Measurements from ENCODE around the gene SPTBN2.

Gene SPTBN2

DNA sequence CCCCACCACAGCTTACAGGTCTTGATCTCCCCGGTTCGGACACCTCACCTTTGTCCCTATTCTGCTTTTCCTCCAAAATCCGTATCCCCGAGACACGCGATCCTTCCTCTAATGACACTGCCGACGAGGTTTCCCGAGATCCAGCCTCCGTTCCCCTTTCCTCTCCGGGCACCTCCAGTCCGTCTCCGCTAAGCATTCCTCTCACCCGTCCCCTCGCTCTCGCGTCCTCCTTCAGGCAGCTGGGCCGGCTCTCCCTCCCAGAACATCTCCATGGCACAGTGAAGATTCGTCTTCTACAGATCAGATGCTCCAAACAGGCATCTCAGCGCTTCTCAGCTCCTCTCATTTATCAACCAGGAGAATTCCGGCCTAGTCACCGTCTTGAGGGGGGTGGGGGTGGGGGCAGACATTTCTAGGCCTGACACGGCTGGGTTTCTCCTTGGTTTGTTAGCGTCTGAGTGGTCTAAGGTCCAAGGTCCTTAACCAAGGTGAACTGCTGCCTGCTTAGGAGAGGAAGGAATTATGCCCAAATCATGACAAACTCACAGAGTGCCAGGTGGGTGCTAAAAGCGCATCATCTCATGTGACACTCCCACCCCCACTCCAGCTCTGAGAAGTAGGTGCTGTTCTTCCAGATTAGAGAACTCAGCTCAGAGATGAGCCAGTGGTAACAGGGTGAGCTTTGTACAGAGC, at the start of gene SPTBN2:
TSS of gene SPTBN2 (minus strand) at position 524 of the 693 bp plus-strand sequence. CDS start 7,976 bp downstream, outside the sequence.
- DNase-seq (ENCODE audit: low read depth in 2 of 2): no peak

GRCh38 chr11:66768818-66769217, 39.8 kb upstream of the SPTBN2 start:
- no peak for DNase-seq (ENCODE audit: low read depth in 2 of 2)

GRCh38 chr11:66768088-66768521, 39.1 kb upstream of the SPTBN2 start:
- DNase-seq (ENCODE audit: low read depth in 2 of 2): peak in 1 of 2 experiments; percentile 4

DNA sequence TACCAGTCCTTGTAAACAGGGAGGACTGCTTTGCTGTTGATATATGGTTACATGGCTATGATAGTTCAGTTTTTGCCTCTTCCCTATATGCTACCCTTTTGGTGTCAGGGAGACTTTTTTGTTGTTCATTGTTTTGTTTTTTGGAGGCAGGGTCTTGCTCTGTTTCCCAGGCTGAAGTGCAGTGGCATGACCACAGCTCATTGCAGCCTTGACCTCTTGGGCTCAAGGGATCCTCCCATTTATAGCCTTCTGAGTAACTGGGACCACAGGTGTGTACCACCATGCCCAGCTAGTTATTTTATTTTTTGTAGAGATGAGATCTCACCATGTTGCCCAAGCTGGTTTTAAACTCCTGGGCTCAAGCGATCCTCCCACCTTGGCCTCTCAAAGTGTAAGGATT, 38.6 kb upstream of the SPTBN2 start:
- DNase-seq (ENCODE audit: low read depth in 2 of 2): no peak

- no peak for DNase-seq (ENCODE audit: low read depth in 2 of 2)
These were observed 37.7 kb upstream of the SPTBN2 start for GRCh38 chr11:66766681-66767080.

- DNase-seq (ENCODE audit: low read depth in 2 of 2): no peak
These were observed 33.1 kb upstream of the SPTBN2 start for GRCh38 chr11:66762088-66762487.

GRCh38 chr11:66752148-66752547, 23.1 kb upstream of the SPTBN2 start:
- DNase-seq (ENCODE audit: low read depth in 2 of 2): no peak

- no peak for DNase-seq (ENCODE audit: low read depth in 2 of 2)
These were observed 20.1 kb upstream of the SPTBN2 start for GRCh38 chr11:66749091-66749490.

GRCh38 chr11:66747480-66747879, 18.5 kb upstream of the SPTBN2 start:
- DNase-seq (ENCODE audit: low read depth in 2 of 2): no peak

DNA sequence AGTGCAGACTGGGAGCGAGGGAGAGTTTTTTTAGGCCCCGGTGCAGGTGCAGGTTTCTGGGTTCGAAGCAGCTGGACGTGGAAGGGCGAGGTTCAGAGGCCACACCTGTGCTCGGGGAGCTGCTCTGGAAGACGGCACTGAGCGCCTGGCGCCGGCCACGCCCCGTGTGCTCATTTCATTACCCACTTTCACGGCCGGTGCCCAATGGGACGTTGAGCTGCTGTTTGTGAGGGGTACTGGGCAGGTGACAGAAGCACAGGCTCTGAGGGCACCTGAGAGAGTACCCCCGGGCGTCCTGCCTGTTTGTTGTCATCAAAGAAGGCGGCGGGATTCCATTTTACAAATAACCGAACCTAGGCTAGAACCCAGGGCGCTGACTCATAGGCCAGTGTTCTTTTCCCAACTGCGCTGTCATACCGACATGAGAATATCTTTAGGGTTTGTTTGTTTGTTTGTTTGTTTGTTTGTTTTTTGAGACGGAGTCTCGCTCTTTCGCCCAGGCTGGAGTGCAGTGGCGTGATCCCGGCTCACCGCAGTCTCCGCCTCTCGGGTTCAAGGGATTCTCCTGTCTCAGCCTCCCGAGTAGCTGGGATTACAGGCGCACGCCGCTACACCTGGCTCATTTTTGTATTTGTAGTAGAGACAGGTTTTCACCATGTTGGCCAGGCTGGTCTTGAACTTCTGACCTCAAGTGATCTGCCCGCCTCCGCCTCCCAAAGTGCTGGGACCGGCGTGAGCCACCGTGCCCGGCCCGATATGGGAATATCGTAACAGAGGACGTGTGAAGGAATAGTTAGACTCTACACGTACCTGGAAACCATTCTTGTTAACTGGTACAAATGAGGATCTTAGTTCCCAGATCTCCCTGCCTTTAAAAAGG, 16.6 kb upstream of the SPTBN2 start:
- DNase-seq (ENCODE audit: low read depth in 2 of 2): no peak

- DNase-seq (ENCODE audit: low read depth in 2 of 2): peak; percentile 42 to 52
These were observed 15.7 kb upstream of the SPTBN2 start for GRCh38 chr11:66744485-66745355.

- no peak for DNase-seq (ENCODE audit: low read depth in 2 of 2)
These were observed 14.4 kb upstream of the SPTBN2 start for GRCh38 chr11:66743271-66743968.

DNA sequence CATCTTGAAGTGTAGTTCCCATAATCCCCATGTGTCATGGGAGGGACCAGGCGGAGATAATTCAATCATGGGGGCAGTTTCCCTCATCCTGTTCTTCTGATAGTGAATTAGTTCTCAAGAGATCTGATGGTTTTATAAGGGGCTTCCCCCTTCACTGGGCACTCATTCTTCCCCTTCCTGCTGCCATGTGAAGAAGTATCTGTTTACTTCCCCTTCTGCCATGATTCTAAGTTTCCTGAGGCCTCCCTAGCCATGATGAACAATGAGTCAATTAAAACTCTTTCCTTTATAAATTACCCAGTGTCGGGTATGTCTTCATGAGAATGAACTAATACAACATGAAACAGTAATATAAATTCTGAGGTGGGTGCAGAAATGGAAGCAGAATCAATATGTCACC, 12.1 kb upstream of the SPTBN2 start:
- no peak for DNase-seq (ENCODE audit: low read depth in 2 of 2)

GRCh38 chr11:66739983-66740382, 11.0 kb upstream of the SPTBN2 start:
- DNase-seq (ENCODE audit: low read depth in 2 of 2): no peak

GRCh38 chr11:66734215-66734614, 5.2 kb upstream of the SPTBN2 start:
- no peak for DNase-seq (ENCODE audit: low read depth in 2 of 2)

DNA sequence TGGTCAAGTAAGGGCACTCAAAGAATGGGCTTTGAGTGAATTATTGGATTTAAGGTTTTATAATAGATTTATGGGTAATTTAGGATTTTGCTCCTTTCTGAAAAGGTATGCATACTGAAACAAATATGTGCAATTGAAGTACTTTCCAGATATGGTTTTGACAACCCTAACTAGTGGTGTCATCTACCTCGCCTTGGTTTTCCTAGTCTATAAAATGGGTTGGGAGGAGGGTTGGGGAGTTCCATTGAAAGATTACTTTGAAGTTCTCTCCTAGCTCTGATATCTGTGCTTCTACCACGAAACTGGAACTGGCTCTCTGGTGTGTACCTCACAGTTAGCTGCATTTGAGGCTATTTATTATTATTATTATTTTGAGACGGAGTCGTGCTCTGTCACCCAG, 431 bp upstream of the SPTBN2 start:
- no peak for DNase-seq (ENCODE audit: low read depth in 2 of 2)

DNA sequence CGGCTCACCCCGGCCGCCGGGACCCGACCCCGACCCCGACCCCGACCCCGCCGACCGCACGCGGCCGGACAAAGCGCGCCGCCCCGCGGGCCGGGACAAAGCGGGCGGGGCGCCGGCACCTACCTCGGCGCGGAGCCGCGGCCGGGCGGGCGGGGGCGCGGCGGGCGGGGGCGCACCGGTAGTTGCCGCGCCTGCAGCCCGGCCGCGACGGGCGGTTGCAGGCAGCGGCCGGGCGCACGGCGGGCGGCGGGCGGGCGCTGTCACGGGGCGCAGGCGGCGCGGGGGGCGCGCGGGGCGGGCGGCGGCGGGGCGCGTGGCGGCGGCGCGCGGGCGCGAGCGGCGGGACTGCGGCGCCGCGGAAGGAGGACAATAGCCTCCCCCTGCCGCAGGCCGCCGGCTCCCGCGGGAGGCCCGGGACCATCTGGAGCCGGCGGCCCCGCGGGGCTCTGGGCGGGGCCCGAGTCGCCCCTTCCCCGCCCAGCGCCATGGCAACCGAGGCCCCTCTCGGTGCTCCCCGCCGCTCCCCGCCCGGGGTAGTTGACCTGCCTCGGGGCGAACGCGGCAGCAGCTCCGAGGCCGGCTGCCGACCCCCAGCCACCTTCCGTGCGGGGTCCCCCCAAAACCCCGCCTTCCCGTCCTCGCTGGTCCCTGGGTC, 851 bp downstream of the SPTBN2 start:
- DNase-seq (ENCODE audit: low read depth in 2 of 2): no peak

DNA sequence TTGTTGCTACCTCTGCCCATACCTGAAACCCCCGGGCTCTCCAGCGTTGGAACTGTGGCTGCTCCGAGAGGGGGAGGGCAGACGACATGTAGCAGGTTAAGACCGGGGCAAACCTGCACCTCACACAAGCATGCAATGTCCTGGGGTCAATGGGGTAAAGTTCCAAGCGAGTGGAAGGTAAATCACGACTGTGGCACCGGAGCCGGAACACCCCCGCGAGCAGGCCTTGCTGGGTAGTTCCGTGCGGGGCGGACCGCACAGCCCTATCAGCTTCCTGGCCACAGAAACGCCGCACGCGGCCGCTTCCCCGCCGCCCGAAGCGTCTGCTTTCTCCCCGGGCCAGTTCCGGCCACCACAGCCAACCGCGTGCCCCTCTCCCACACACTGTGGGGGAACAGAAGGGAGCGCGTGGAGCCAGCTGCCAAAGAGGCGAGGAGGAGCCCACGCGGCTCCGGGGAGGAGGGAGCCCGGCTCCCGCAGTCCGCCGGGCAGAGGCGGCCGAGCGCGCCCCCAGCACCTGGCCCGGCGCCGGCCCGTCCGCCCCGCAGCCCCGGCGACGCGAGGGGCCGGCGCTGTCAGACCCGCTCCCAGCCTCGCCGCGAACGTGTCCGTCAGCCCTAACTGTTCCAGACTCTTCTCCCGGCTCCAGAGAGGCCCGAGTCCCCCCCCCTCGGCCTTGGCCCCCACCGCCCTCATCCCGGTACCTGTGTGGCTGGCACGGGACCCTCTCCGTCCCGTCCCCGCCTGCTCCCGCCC, 1.6 kb downstream of the SPTBN2 start:
- DNase-seq (ENCODE audit: low read depth in 2 of 2): no peak

DNA sequence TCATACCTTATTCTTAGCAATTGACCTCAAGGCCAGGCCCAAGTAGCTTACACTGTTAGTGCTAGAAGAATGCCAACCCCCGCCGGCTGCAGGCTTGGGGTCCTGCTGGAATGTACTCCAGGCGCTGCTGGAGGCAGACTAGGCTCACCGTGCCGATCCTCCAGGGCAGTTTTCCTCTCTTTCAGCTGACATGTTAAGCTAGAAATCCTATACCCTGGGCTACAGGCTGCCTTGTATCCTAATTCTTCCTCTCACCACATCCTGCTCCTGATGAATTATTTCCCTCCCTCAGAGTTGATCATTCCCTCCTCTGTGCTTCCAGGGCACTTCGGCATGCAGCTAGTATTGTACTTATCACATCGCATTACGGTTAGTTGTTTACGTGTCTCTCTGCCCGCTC, 3.4 kb downstream of the SPTBN2 start:
- DNase-seq (ENCODE audit: low read depth in 2 of 2): peak; percentile 31 to 37

DNA sequence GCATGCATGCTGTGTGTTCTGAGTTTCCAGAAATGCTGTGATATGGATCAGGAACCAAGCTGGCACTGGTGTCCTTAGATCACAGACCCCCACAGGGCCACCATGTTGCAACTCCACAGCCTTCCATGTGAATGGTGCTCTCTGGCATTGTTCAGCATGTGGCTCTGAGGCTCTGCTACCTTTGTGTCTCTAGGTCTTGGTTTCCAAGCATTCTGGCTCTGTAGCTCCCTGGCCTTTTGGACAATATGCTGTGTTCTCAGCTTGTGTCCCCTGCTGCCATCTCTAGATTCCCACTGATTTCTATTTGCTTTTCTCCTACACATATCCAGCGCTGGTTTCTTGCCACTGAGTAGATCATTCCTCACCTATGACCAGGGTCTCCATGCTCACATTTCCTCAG, 3.9 kb downstream of the SPTBN2 start:
- DNase-seq (ENCODE audit: low read depth in 2 of 2): no peak
